Measurements from ENCODE around the gene EYS. TPM values are rescaled to one million over a fixed set of nuclear protein-coding genes. Genes with fewer than 3 reads are reported as not detected.

The EYS gene
- total and polyA plus RNA-seq, 4 donors = 0.08 to 0.63 (median 0.36) TPM

DNA sequence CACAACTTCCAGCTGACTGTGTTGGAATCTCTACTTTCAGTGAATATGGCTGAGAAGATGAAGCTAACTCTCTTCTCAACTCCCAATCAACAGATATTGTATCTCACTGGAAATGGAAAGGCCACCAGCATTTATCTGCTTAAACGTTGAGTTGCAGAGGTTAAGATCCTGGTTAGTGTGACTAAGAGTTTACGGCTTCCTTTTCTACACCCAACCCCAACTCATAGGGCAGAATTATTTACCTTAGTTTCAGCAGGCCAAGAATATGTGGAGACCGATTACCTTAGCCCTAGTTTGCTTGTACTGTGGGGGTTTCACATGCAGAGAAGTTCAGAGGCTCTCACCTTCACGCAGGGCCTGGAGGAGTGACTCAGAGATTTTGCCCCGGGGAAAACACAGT, 1026.6 kb downstream of the EYS start:
- 72% methylated on average over 5 of the region's 5 CpGs for WGBS
- no peak for TF ChIP-seq HNF4G (IDR thresholded peaks at IDR 0.05)
- TF ChIP-seq JUND (IDR thresholded peaks at IDR 0.05) = no peak
- no peak for TF ChIP-seq REST (IDR thresholded peaks at IDR 0.05)
- no peak for TF ChIP-seq HNF4A (conservative IDR thresholded peaks at IDR 0.05)
- no peak for TF ChIP-seq CTCF (IDR thresholded peaks at IDR 0.05; ENCODE audit: low read depth, low read length, missing input control)
- no peak for TF ChIP-seq FOXA1 (IDR thresholded peaks at IDR 0.05)
- TF ChIP-seq RAD21 (IDR thresholded peaks at IDR 0.05) = no peak
- TF ChIP-seq SP1 (IDR thresholded peaks at IDR 0.05) = no peak
- TF ChIP-seq RXRA (IDR thresholded peaks at IDR 0.05) = no peak
- TF ChIP-seq GABPA (IDR thresholded peaks at IDR 0.05 in 1 of 2, conservative IDR thresholded peaks at IDR 0.05 in 1 of 2) = no peak
- TF ChIP-seq, protein P1, sequence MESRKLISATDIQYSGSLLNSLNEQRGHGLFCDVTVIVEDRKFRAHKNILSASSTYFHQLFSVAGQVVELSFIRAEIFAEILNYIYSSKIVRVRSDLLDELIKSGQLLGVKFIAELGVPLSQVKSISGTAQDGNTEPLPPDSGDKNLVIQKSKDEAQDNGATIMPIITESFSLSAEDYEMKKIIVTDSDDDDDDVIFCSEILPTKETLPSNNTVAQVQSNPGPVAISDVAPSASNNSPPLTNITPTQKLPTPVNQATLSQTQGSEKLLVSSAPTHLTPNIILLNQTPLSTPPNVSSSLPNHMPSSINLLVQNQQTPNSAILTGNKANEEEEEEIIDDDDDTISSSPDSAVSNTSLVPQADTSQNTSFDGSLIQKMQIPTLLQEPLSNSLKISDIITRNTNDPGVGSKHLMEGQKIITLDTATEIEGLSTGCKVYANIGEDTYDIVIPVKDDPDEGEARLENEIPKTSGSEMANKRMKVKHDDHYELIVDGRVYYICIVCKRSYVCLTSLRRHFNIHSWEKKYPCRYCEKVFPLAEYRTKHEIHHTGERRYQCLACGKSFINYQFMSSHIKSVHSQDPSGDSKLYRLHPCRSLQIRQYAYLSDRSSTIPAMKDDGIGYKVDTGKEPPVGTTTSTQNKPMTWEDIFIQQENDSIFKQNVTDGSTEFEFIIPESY (IDR thresholded peaks at IDR 0.05) = no peak
- no peak for TF ChIP-seq EGR1 (IDR thresholded peaks at IDR 0.05; ENCODE audit: low read depth in 2 of 2)
- TF ChIP-seq TAF1 (conservative IDR thresholded peaks at IDR 0.05) = no peak
- no peak for TF ChIP-seq YY1 (IDR thresholded peaks at IDR 0.05)
- Histone ChIP-seq H3K9ac (ENCODE audit: low read depth in 1 of 2, low read length in 2 of 2) (no peak overlapping the region), H3K36me3 (ENCODE audit: control insufficient read depth in 4 of 4, insufficient read depth in 3 of 4, low read depth in 1 of 4, low read length in 3 of 4) (no peaks in the 10 kb centered on the region), H3K4me1 (ENCODE audit: control insufficient read depth in 4 of 4, insufficient read depth in 4 of 4, low read length in 3 of 4) (no peaks in the 10 kb centered on the region), H3K27me3 (ENCODE audit: control insufficient read depth in 4 of 4, insufficient read depth in 4 of 4, low read length in 3 of 4) (no peaks in the 10 kb centered on the region), H3K4me3 (ENCODE audit: low read depth in 1 of 3, low read length in 3 of 3) (no peak overlapping the region), H3K9me3 (ENCODE audit: control insufficient read depth in 4 of 4, low read length in 3 of 4) (no peaks in the 10 kb centered on the region), H3K27ac (ENCODE audit: low read depth in 1 of 2, low read length in 2 of 2) (no peak overlapping the region)
- no peak for DNase-seq (ENCODE audit: low spot score)

DNA sequence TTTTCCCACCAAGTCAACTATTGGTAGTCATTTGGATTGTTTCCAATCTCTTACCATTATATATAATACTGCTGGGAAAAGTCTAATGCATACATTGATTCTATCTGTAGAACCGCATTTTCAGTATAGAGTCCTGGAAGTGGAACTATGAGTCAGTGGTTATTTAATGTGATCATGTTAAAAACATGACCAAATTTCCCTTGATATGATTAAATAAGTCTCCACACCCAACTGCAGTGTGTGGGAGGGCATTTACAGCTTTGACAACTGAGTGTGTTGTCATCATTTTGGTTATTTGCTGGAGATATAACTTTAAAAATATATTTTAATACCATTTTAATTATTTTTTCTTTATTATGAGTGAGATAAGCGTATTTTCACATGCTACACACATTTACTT, 1027.6 kb downstream of the EYS start:
- no peak overlapping the region for H3K4me3 ChIP-seq (ENCODE audit: low read depth in 1 of 3, low read length in 3 of 3)
- no peaks in the 10 kb centered on the region for H3K9me3 ChIP-seq (ENCODE audit: control insufficient read depth in 4 of 4, low read length in 3 of 4)
- H3K27me3 ChIP-seq (ENCODE audit: control insufficient read depth in 4 of 4, insufficient read depth in 4 of 4, low read length in 3 of 4) = no peaks in the 10 kb centered on the region
- TF ChIP-seq NR2F2 (IDR thresholded peaks at IDR 0.05) = no peak
- TF ChIP-seq RXRA (IDR thresholded peaks at IDR 0.05) = no peak
- TF ChIP-seq RAD21 (IDR thresholded peaks at IDR 0.05) = no peak
- no peaks in the 10 kb centered on the region for H3K4me1 ChIP-seq (ENCODE audit: control insufficient read depth in 4 of 4, insufficient read depth in 4 of 4, low read length in 3 of 4)
- 69% methylated on average over 2 of the region's 2 CpGs for WGBS
- no peak for DNase-seq (ENCODE audit: low spot score)
- H3K9ac ChIP-seq (ENCODE audit: low read depth in 1 of 2, low read length in 2 of 2) = no peak overlapping the region
- no peak overlapping the region for H3K27ac ChIP-seq (ENCODE audit: low read depth in 1 of 2, low read length in 2 of 2)
- H3K36me3 ChIP-seq (ENCODE audit: control insufficient read depth in 4 of 4, insufficient read depth in 3 of 4, low read depth in 1 of 4, low read length in 3 of 4) = no peaks in the 10 kb centered on the region
